Left ventricle myocardium inferior (tissue), 1 donor: ENCODE results near the gene KRTAP5-1. TPM values are rescaled to one million over a fixed set of nuclear protein-coding genes. Genes with fewer than 3 reads are reported as not detected.

Source experiments
- DNase-seq: peaks from one replicate; pipeline ENCODE4 v3.0.0-alpha.2; 2020
- H3K27ac ChIP-seq: fragments of 200-600 bp; replicated peaks from 2 replicates; pipeline ENCODE4 v1.8.0; 2021
- H3K27me3 ChIP-seq: fragments of 200-600 bp; 2 replicates; pipeline ENCODE4 v1.8.0; 2021; ENCODE audit warnings: low read depth
- H3K36me3 ChIP-seq: fragments of 200-600 bp; 2 replicates; pipeline ENCODE4 v1.8.0; 2021
- H3K4me1 ChIP-seq: fragments of 200-600 bp; 2 replicates; pipeline ENCODE4 v1.8.0; 2021
- H3K4me3 ChIP-seq: fragments of 200-600 bp; 2 replicates; pipeline ENCODE4 v1.8.0; 2021; ENCODE audit warnings: mild to moderate bottlenecking, moderate library complexity
- H3K9me3 ChIP-seq: fragments of 200-600 bp; replicated peaks from 2 replicates; pipeline ENCODE4 v1.8.0; 2021
- intact Hi-C: fragments of 100-400 bp; cut with micrococcal nuclease; formaldehyde crosslinking; loops from one replicate; pipeline ENCODE4 v1.11.0; 2022
- total RNA-seq: library from RNA; stranded (reverse); fragmentation: NEBNext Ultra II Directional; extraction: Animal tissue kit (Norgen Biotek cat#: 25700); gene quantifications from one replicate; pipeline ENCODE4 v1.2.1, GENCODE V29; 2021
- TF ChIP-seq, protein P1 (sequence below): fragments of 200-600 bp; IDR thresholded peaks from 2 replicates; pipeline ENCODE4 v1.8.0; 2021; ENCODE audit warnings: antibody characterized with exemption, mild to moderate bottlenecking, borderline replicate concordance
- donor health status: DM: no; HTN: yes; CAD: no; lungs with severe emphysema.

The KRTAP5-1 gene
- total RNA-seq, 1 donor from 2014 or later: not detected

DNA sequence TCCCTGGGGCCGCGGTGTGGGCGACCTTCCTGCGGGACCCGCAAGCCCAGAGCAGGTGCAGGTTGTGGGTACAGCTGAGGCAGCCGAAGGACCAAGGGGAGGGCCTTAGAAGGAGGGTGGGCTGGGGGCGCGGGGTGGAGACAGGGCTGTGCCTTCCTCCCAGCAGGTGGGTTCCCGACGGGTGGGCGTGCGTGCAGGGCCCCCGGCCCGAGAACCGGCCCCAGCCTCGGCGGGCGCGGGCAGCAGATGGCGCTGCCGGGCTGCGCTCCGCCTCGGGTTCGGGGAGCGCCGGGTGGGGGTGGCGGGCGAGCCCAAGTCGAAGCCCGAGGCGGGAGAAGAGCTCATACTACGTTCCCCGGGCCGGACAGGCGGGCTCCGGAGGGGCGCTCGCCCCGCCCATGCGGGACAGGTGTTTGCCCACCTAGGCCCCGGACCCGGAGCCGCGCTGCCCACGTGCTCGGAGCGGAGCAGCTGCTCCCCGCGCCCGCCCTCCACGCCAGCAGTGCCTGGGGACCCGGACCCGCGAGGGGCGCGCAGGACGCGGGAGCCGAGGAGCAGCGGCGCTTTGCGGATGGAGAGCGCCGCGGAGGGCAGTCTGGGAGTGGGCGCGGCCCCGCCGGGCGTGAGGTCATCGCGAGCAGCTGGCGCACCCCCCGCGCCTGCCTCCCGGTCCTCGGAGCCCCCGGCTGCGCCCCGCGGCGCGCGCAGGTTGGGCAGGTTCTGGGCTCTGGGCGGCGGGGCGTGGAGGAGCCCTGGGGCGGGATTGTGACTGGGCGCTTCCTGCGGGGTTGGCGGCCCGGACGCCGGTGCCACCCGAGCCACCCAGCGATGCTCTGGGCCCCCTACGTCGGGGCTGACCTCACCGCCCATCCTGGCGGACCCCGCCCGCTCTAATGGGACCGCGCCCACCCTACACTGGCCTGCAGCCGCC, 38.3 kb downstream of the KRTAP5-1 start:
- Histone ChIP-seq H3K27me3 (peaks cover 44% of the 10 kb centered on the region), H3K36me3 (no peaks in the 10 kb centered on the region), H3K4me1 (peaks cover 33% of the 10 kb centered on the region), H3K9me3 (no peaks in the 10 kb centered on the region), H3K27ac (peak overlapping the region; percentile 87), H3K4me3 (peak overlapping the region; percentile 70)
- TF ChIP-seq, protein P1, sequence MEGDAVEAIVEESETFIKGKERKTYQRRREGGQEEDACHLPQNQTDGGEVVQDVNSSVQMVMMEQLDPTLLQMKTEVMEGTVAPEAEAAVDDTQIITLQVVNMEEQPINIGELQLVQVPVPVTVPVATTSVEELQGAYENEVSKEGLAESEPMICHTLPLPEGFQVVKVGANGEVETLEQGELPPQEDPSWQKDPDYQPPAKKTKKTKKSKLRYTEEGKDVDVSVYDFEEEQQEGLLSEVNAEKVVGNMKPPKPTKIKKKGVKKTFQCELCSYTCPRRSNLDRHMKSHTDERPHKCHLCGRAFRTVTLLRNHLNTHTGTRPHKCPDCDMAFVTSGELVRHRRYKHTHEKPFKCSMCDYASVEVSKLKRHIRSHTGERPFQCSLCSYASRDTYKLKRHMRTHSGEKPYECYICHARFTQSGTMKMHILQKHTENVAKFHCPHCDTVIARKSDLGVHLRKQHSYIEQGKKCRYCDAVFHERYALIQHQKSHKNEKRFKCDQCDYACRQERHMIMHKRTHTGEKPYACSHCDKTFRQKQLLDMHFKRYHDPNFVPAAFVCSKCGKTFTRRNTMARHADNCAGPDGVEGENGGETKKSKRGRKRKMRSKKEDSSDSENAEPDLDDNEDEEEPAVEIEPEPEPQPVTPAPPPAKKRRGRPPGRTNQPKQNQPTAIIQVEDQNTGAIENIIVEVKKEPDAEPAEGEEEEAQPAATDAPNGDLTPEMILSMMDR: peak; percentile 90
- intact Hi-C loops: no loop called here
- no peak for DNase-seq

DNA sequence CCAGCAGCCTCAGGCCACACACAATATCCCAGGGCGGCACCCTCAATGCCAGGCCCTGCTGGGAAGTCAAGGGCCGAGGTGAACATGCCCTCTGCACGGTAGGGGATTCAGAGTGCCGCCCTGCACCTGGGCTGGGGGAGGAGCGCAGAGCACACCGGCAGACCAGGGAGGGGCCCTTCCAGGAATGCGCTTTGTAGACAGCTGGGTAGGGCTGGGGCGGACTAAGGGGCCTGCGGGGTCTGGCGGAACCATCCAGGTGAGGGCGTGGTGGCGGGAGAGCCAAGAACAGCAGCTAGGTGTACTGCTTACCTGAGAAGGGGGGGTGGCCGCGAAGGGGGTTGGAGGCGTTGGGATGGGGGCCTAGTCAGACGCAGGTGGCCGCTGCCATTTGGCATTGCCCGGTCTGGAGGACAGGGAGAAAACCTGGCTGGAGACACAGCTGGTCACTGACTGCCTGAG, 39.0 kb downstream of the KRTAP5-1 start:
- no peak overlapping the region for H3K27ac ChIP-seq
- TF ChIP-seq, protein P1: no peak
- no peaks in the 10 kb centered on the region for H3K9me3 ChIP-seq
- intact Hi-C loops: no loop called here
- no peak overlapping the region for H3K4me3 ChIP-seq
- H3K36me3 ChIP-seq: no peaks in the 10 kb centered on the region
- H3K4me1 ChIP-seq: peaks cover 33% of the 10 kb centered on the region
- no peak for DNase-seq
- H3K27me3 ChIP-seq: peaks cover 44% of the 10 kb centered on the region

DNA sequence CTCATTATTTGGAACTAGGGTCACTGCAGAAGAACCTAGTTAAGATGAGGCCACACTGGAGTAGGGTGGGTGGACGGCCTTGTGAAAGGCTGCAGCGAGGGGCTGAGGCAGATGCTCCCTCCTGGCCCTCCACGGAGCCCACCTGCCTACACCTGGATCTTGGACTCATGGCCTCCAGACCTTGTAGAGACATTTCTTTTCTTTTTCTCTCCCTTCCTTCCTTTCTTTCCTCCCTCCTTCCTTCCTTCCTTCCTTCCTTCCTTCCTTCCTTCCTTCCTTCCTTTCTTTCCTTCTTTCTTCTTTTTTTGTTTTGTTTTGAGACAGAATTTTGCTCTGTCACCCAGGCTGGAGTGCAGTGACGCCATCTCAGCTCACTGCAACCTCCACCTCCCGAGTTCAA, 39.7 kb downstream of the KRTAP5-1 start:
- TF ChIP-seq, protein P1: no peak
- no peaks in the 10 kb centered on the region for H3K9me3 ChIP-seq
- DNase-seq: no peak
- H3K27ac ChIP-seq: no peak overlapping the region
- peaks cover 33% of the 10 kb centered on the region for H3K4me1 ChIP-seq
- intact Hi-C loops: no loop called here
- H3K36me3 ChIP-seq: no peaks in the 10 kb centered on the region
- H3K27me3 ChIP-seq: peaks cover 44% of the 10 kb centered on the region
- H3K4me3 ChIP-seq: no peak overlapping the region

DNA sequence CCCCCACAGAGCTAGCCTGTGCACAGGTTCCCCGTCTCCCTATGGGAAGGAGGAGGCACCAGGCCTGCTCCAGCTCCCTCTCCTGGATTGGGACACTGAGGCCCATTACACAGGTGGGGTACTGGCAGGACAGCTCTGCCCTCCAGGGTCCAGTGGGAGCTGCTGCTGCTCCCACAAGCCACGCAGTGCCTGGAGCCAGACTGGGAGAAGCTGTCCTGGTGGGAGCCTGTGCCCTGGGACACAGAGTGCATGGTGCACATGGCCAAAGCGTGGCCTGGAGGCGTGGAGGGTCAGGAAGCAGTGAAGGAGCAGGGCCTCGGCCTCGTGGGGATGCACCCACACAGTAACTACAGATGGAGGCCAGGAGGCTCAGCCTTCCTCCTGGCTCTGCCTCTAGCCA, 40.5 kb downstream of the KRTAP5-1 start:
- Histone ChIP-seq H3K4me1 (peaks cover 33% of the 10 kb centered on the region), H3K9me3 (no peaks in the 10 kb centered on the region), H3K27me3 (peaks cover 44% of the 10 kb centered on the region), H3K36me3 (no peaks in the 10 kb centered on the region), H3K4me3 (no peak overlapping the region), H3K27ac (no peak overlapping the region)
- TF ChIP-seq, protein P1: no peak
- intact Hi-C loops: no loop called here
- DNase-seq: no peak

DNA sequence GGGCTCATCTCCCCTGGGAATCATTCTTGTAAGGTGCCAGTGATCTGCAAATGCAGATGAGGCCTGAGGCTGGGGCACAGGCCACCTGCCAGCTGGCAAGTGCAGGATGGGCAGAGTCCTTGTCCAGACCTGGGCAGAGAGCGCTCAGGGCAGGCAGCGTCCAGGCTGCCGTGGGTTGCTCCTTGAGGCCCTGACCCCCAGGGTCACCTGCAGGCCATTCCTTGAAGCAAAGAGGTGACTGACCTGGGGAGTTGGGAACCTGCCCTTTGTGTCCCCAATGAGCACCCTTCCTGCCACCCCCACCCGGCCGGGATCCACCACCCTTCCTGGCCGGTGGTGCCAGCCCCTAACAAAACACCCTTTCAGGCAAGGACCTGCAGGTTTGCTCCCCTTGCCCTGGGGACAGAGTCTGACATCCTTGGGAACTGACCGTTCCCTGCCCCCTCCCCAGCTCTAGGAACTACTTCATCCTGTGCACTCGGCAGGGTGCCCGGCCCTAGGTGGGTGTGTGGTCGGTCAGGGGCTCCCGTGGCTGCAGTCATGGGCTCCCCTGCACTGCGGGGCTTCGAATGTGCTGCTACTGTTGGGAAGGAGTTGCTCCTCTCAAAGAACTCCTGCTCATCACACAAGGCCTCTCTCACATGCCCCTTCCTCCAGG, 41.3 kb downstream of the KRTAP5-1 start:
- Histone ChIP-seq H3K4me1 (peaks cover 26% of the 10 kb centered on the region), H3K9me3 (no peaks in the 10 kb centered on the region), H3K4me3 (no peak overlapping the region), H3K27me3 (peaks cover 47% of the 10 kb centered on the region), H3K27ac (no peak overlapping the region), H3K36me3 (no peaks in the 10 kb centered on the region)
- intact Hi-C loops: no loop called here
- DNase-seq: no peak
- TF ChIP-seq, protein P1: no peak
